Keratinocyte (primary cell): Measurements from ENCODE around the gene UGCG. TPM values are rescaled to one million over a fixed set of nuclear protein-coding genes. Genes with fewer than 3 reads are reported as not detected.

Experiments
- DNase-seq: peaks from one replicate; pipeline ENCODE4 v3.0.0-alpha.2; 2011; ENCODE audit warnings: low read depth, missing footprints, low spot score
- FAIRE-seq: peaks from 2 replicates; lab custom pipeline; 2011; peaks lifted over from hg19 to GRCh38; lab: Jason Lieb, UNC
- H2AFZ ChIP-seq: 2 replicates; pipeline ENCODE4 v1.6.0; 2012; ENCODE audit warnings: low read length, control low read depth, inconsistent platforms; ENCODE audit not compliant: control insufficient read depth
- H3K27ac ChIP-seq: 2 replicates; pipeline ENCODE4 v1.5.1; 2011; ENCODE audit warnings: low read length; ENCODE audit not compliant: control insufficient read depth, insufficient read depth
- H3K27me3 ChIP-seq: 3 replicates; pipeline ENCODE4 v1.6.0; 2011; ENCODE audit warnings: low read length; ENCODE audit not compliant: control insufficient read depth, insufficient read depth; ENCODE audit errors: extremely low read depth
- H3K36me3 ChIP-seq, 2 experiments: 2 replicates in 1 of 2; 3 replicates in 1 of 2; pipeline ENCODE4 v1.5.1; 2011; ENCODE audit warnings: low read length in 2 of 2, mild to moderate bottlenecking in 1 of 2; ENCODE audit not compliant: control insufficient read depth in 2 of 2, insufficient read depth in 2 of 2; ENCODE audit errors: extremely low read depth in 1 of 2
- H3K4me1 ChIP-seq: 3 replicates; pipeline ENCODE4 v1.5.1; 2011; ENCODE audit warnings: low read length; ENCODE audit not compliant: control insufficient read depth, insufficient read depth; ENCODE audit errors: extremely low read depth
- H3K4me2 ChIP-seq: 3 replicates; pipeline ENCODE4 v1.6.0; 2011; ENCODE audit warnings: low read depth, low read length; ENCODE audit not compliant: control insufficient read depth, insufficient read depth; ENCODE audit errors: extremely low read depth
- H3K4me3 ChIP-seq, 3 experiments: fragments of 200-600 bp in 1 of 3; sonication (generic) in 1 of 3; 2 replicates in 2 of 3; 3 replicates in 1 of 3; pipeline ENCODE4 v1.5.1; 2011 to 2016; ENCODE audit warnings: low read length in 3 of 3, mild to moderate bottlenecking in 3 of 3, control low read depth in 2 of 3, inconsistent platforms in 1 of 3, low read depth in 1 of 3, mixed read lengths in 1 of 3, mixed run types in 1 of 3, moderate library complexity in 1 of 3; ENCODE audit not compliant: control insufficient read depth in 2 of 3, insufficient read depth in 2 of 3; ENCODE audit errors: extremely low read depth in 1 of 3
- H3K79me2 ChIP-seq: 2 replicates; pipeline ENCODE4 v1.6.0; 2012; ENCODE audit warnings: low read length; ENCODE audit not compliant: control insufficient read depth, insufficient read depth
- H3K9ac ChIP-seq: 3 replicates; pipeline ENCODE4 v1.6.0; 2011; ENCODE audit warnings: low read length; ENCODE audit not compliant: control insufficient read depth, insufficient read depth; ENCODE audit errors: extremely low read depth
- H3K9me1 ChIP-seq: 3 replicates; pipeline ENCODE4 v1.6.0; 2011; ENCODE audit warnings: low read length; ENCODE audit not compliant: control insufficient read depth, insufficient read depth; ENCODE audit errors: extremely low read depth
- H3K9me3 ChIP-seq: 2 replicates; pipeline ENCODE4 v1.5.1; 2012; ENCODE audit warnings: low read depth, low read length; ENCODE audit not compliant: control insufficient read depth
- H4K20me1 ChIP-seq: 3 replicates; pipeline ENCODE4 v1.6.0; 2011; ENCODE audit warnings: low read length; ENCODE audit not compliant: control insufficient read depth, insufficient read depth; ENCODE audit errors: extremely low read depth
- CTCF ChIP-seq, 3 experiments: IDR thresholded peaks in 1 of 3; conservative IDR thresholded peaks in 1 of 3; optimal IDR thresholded peaks in 1 of 3; 2 replicates in 2 of 3; 3 replicates in 1 of 3; pipeline versions ENCODE3 to v1.5.1; 2011; ENCODE audit warnings: low read length in 3 of 3, mild to moderate bottlenecking in 3 of 3, moderate library complexity in 2 of 3, control low read depth in 1 of 3, inconsistent platforms in 1 of 3; ENCODE audit not compliant: insufficient read depth in 2 of 3; ENCODE audit errors: extremely low read depth in 1 of 3
- EZH2 ChIP-seq: IDR thresholded peaks from one replicate; pipeline ENCODE4 v1.6.1; 2012; ENCODE audit warnings: inconsistent platforms, mild to moderate bottlenecking, low read length, moderate library complexity
- dilution Hi-C: fragments of 300-500 bp; cut with MboI; formaldehyde crosslinking; loops from one replicate; pipeline ENCODE4 v1.7.0; 2020; ENCODE audit warnings: low sequenced_read_pairs; ENCODE audit not compliant: extremely low pct_ligation_motif_present
- polyA plus RNA-seq, 5 experiments: library from polyadenylated mRNA; depleted of rRNA in 3 of 5; stranded (reverse) in 3 of 5; stranded (forward) in 1 of 5; unstranded in 1 of 5; fragments of >200 nt; gene quantifications; 1 replicate in 1 of 5; 2 replicates in 3 of 5; 3 replicates in 1 of 5; pipeline versions ENCODE4 v1.2.1 to v1.2.3, GENCODE V29; 2011 to 2012; ENCODE audit warnings: missing spikeins in 2 of 5, low read depth in 1 of 5, low replicate concordance in 1 of 5

UGCG gene
- polyA plus RNA-seq, 1 donor (not counting 4 experiments of a cell fraction or from before 2014, with no cell fraction given) = 49.8 TPM

DNA sequence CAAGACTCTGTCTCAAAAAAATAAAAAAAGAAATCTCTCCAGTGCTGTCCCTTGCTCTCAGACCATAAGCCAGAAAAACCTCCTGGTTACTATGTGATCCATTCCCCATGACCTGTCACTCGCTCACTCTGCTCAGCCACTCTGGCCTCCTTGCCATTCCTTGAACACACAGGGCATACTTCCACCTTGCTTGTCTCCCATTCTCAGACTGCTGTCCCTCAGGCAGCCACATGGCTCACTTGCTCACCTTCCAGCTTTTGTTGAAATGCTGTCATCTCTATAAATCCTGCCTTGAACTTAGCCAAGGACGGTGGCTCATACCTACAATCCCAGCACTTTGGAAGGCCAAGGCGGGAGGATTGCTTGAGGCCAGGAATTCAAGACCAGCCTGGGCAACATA lies 82.9 kb downstream of the UGCG start:
- Histone ChIP-seq H3K4me1 (peaks cover 2% of the 10 kb centered on the region), H3K27ac (no peak overlapping the region), H3K27me3 (no peaks in the 10 kb centered on the region), H3K9me1 (no peaks in the 10 kb centered on the region), H3K9me3 (no peaks in the 10 kb centered on the region), H3K4me3 (no peak overlapping the region), H3K4me2 (no peak overlapping the region), H4K20me1 (no peaks in the 10 kb centered on the region), H3K36me3 (no peaks in the 10 kb centered on the region), H3K9ac (no peak overlapping the region), H3K79me2 (no peaks in the 10 kb centered on the region), H2AFZ (no peak overlapping the region)
- FAIRE-seq = no peak
- dilution Hi-C loops = no loop called here
- TF ChIP-seq CTCF (optimal IDR thresholded peaks at IDR 0.05 in 1 of 3, IDR thresholded peaks at IDR 0.05 in 1 of 3, conservative IDR thresholded peaks at IDR 0.05 in 1 of 3; ENCODE audit: extremely low read depth in 1 of 3, insufficient read depth in 2 of 3, low read length in 3 of 3) = peak in 1 of 3 experiments; percentile 14
- no peak for TF ChIP-seq EZH2
- DNase-seq = no peak

GRCh38 chr9:111980398-111980797 lies 83.8 kb downstream of the UGCG start:
- H3K27ac ChIP-seq = no peak overlapping the region
- dilution Hi-C loops = no loop called here
- FAIRE-seq = no peak

More at GRCh38 chr9:111980398-111980797, 83.8 kb downstream of the UGCG start:
- H4K20me1 ChIP-seq = no peaks in the 10 kb centered on the region
- H2AFZ ChIP-seq = no peak overlapping the region
- TF ChIP-seq CTCF (optimal IDR thresholded peaks at IDR 0.05 in 1 of 3, IDR thresholded peaks at IDR 0.05 in 1 of 3, conservative IDR thresholded peaks at IDR 0.05 in 1 of 3; ENCODE audit: extremely low read depth in 1 of 3, insufficient read depth in 2 of 3, low read length in 3 of 3) (no peak), EZH2 (no peak)
- no peak for DNase-seq
- no peaks in the 10 kb centered on the region for H3K9me1 ChIP-seq
- H3K79me2 ChIP-seq = no peaks in the 10 kb centered on the region
- no peaks in the 10 kb centered on the region for H3K36me3 ChIP-seq
- no peak overlapping the region for H3K4me3 ChIP-seq
- no peak overlapping the region for H3K4me2 ChIP-seq
- H3K9ac ChIP-seq = no peak overlapping the region
- no peaks in the 10 kb centered on the region for H3K9me3 ChIP-seq
- H3K27me3 ChIP-seq = no peaks in the 10 kb centered on the region
- H3K4me1 ChIP-seq = no peaks in the 10 kb centered on the region
